Measurements from ENCODE around the gene CACNG5.

DNA sequence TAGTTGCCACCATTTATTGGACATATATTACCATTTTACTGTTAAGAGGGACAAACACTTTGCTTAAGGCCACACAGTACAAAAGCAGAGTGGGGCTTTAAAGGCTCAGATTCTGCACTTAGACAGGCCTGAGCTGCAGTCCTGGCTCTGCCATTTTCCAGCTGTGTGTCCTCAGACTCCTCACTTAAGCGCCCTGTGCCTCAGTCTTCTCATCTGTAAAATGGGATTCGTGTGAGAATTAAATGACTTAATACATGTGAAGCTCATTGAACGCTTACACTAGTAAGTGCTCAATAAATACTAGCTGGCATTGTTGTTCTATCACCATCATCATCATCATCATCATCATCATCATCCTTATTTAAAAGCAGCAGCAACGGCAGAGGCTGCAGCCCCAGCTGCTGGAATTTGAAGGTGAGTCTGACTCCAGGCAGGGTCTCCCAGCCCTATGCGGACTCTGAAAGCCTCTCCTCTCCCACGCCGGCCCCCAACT, 445 bp upstream of the CACNG5 start:
- TF ChIP-seq, protein P1, sequence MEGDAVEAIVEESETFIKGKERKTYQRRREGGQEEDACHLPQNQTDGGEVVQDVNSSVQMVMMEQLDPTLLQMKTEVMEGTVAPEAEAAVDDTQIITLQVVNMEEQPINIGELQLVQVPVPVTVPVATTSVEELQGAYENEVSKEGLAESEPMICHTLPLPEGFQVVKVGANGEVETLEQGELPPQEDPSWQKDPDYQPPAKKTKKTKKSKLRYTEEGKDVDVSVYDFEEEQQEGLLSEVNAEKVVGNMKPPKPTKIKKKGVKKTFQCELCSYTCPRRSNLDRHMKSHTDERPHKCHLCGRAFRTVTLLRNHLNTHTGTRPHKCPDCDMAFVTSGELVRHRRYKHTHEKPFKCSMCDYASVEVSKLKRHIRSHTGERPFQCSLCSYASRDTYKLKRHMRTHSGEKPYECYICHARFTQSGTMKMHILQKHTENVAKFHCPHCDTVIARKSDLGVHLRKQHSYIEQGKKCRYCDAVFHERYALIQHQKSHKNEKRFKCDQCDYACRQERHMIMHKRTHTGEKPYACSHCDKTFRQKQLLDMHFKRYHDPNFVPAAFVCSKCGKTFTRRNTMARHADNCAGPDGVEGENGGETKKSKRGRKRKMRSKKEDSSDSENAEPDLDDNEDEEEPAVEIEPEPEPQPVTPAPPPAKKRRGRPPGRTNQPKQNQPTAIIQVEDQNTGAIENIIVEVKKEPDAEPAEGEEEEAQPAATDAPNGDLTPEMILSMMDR (IDR thresholded peaks at IDR 0.05; ENCODE audit: low read depth, low read length) = no peak
- TF ChIP-seq EZH2phosphoT487 (IDR thresholded peaks at IDR 0.05; ENCODE audit: low read depth) = no peak

All from OCI-LY3 (cell line).